ENCODE results near the gene BRSK2.
"Not testable (repeated sequence)": the region's sequence is repeated elsewhere in the genome, so short reads cannot be mapped to it uniquely, and the experiment has no call there.

The BRSK2 gene

DNA sequence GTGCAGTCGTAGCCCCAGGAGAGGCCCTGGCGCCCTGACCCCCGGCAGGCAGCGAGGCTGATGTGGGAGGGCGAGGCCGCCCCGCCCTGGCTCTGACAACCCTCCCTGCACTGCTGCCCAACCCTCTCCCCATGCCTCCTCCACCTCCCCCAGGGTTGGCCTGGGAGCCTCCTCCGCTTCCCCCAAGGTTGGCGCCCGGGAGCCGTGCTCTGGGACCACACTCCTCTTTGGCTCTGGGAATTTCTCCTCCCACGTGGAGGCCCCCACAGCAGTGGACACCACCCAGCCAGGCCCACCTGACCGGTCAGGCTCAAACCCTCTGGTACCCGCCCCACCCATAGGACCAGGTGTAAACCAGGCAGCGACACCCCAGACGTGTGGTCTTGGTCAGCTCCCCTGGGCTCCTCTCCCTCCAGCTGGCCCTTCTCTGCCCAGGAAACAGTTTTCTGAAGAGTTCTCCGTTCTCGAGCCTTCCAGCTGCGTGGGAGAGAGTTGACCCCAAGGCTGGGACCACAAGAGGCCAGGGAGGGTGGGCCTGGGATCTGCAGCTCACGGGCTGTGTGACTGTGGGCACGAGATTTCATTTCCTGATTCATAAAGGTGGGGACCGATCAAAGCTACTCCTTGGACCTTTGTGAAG lies 39.5 kb upstream of the BRSK2 start:
- H3K4me3 Mint-ChIP-seq: no peak overlapping the region
- no peak for DNase-seq
- no peaks in the 10 kb centered on the region for H3K4me1 Mint-ChIP-seq
- no peak overlapping the region for H3K27ac Mint-ChIP-seq
- CTCF ChIA-PET: no interaction called here
- H3K36me3 Mint-ChIP-seq: no peaks in the 10 kb centered on the region
- no peaks in the 10 kb centered on the region for H3K9me3 Mint-ChIP-seq
- peaks cover 4% of the 10 kb centered on the region for H3K27me3 Mint-ChIP-seq

DNA sequence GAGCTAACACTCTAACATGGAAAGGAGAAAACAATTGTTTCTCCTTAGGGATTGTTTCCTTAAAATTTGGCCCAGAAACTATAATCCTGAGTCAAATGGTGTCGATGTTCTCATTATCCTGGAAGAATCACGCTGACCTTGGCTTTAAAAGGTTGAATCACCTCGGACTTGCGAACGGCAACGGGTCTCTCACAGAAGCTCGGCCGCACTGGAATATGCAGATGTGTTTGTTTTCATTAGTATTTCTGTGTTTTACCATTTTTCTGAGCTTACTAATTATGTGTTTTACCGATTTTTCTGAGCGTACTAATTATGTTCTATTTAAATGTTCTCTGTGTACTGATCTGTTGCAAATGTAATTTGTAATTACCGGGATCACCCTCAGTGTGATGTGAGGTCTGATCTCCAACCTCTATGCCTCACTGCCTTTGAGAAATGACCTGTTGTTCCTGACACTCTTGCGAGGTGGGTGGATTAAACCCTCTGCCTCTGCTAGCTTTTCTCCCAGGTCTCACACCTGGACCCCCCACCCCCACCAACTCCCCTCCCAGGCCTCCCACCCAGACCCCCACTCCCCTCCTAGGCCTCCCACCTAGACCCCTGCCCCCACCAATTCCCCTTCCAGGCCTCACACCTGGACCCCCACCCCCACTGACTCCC lies 38.3 kb upstream of the BRSK2 start:
- Mint-ChIP-seq H3K36me3 (no peaks in the 10 kb centered on the region), H3K4me3 (no peak overlapping the region), H3K27me3 (peaks cover 4% of the 10 kb centered on the region), H3K27ac (no peak overlapping the region), H3K4me1 (no peaks in the 10 kb centered on the region), H3K9me3 (no peaks in the 10 kb centered on the region)
- DNase-seq: no peak
- CTCF ChIA-PET: no interaction called here

- Mint-ChIP-seq H3K27ac (no peak overlapping the region), H3K4me3 (no peak overlapping the region), H3K4me1 (no peaks in the 10 kb centered on the region), H3K9me3 (no peaks in the 10 kb centered on the region), H3K27me3 (peaks cover 10% of the 10 kb centered on the region), H3K36me3 (no peaks in the 10 kb centered on the region)
- DNase-seq: no peak
- CTCF ChIA-PET: no interaction called here
Observed at GRCh38 chr11:1352696-1353382, 36.9 kb upstream of the BRSK2 start.

DNA sequence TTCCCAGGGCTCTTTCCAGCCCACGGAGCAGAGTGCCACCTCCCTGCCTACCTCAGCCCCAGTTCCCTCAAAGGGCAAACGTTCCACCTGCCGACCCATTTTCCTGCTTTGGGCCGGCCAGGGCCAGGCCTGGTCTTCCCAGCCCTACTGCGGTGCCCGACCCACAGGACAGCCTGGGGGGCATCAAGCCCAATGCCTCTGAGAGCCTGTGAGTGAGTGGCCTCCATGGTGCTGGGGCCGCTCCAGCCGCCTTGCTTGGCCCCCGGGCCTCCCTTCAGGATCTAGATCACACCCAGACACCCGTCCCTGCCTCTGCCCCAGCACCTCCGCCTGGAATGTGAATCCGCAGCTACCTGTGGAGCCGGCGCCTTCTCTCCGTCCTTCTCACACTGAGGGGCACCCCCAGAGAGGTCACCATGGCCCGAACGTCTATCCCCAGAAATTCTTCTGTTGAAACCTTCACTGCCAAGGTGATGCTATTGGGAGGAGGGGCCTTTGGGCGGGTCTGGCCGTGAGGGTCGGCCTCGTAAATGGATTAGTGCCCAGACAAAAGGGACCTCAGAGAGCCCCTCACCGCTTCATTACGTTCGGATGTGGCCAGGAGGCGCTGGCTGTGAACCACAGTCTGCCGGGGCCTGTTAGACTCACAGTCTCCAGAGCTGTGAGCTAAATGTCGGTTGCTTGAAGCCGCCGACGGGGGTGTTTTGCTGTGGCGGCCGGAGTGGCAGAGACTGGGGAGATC lies 36.2 kb upstream of the BRSK2 start:
- no peak overlapping the region for H3K4me3 Mint-ChIP-seq
- no peaks in the 10 kb centered on the region for H3K9me3 Mint-ChIP-seq
- no peaks in the 10 kb centered on the region for H3K4me1 Mint-ChIP-seq
- no peak overlapping the region for H3K27ac Mint-ChIP-seq
- CTCF ChIA-PET: no interaction called here
- peaks cover 13% of the 10 kb centered on the region for H3K27me3 Mint-ChIP-seq
- no peak for DNase-seq
- no peaks in the 10 kb centered on the region for H3K36me3 Mint-ChIP-seq

DNA sequence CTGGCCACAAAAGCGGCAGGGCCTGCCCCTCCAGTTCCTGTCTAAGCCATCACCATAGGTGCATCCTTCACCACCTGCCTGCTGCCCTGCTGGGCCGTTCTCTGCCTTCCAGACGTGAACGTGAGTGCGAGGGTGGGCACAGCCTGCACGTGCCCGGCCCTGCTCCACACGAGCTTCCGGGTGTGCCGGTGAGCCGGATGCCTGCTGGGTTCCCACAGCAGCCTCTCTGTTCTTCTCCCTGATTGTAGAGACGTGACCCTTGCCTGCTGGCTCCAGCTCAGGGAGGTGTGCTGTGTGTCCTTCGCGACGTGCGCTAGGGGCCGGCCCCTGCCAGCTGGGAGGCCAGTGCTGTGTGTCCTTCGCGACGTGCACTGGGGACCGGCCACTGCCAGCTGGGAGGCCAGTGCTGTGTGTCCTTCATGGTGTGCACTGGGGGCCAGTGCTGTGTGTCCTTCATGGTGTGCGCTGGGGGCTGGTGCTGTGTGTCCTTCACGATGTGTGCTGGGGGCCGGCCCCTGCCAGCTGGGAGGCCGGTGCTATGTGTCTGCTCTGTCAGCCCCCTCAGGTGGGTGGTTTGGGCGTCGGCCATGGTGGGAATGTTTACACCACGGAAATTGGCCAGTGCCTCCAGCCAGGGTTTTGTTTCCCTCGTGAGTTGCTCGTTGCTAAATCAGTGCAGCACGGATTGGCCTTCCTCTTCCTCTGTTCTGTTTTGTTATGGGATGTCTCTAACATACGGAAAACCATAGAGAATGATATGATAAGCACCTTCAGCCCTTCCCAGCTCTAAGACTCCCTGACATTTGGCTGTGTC lies 35.4 kb upstream of the BRSK2 start:
- Mint-ChIP-seq H3K27me3 (peaks cover 13% of the 10 kb centered on the region), H3K36me3 (no peaks in the 10 kb centered on the region), H3K4me1 (no peaks in the 10 kb centered on the region), H3K9me3 (no peaks in the 10 kb centered on the region), H3K4me3 (no peak overlapping the region), H3K27ac (no peak overlapping the region)
- DNase-seq: no peak
- CTCF ChIA-PET: no interaction called here

DNA sequence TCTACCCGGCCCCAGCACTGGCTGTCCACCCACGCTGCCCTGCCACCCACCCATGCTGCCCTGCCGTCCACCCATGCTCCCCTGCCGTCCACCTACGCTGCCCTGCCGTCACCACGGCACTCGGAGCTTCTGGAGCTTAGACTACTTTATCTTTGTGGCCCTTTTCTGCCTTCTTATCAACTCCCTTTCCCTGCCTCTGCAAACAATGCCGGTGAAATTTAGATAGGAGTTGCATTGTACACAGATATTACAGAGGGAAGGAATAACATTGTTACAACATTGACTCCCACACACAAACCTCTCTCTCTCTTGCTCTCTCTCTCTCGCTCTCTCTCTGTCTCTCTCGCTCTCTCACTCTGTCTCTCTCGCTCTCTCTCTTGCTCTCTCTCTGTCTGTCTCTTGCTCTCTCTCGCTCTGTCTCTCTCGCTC lies 33.7 kb upstream of the BRSK2 start:
- CTCF ChIA-PET: no interaction called here
- no peak for DNase-seq
- H3K27ac Mint-ChIP-seq: no peak overlapping the region
- H3K4me3 Mint-ChIP-seq: no peak overlapping the region
- no peaks in the 10 kb centered on the region for H3K4me1 Mint-ChIP-seq
- H3K27me3 Mint-ChIP-seq: peaks cover 13% of the 10 kb centered on the region
- no peaks in the 10 kb centered on the region for H3K36me3 Mint-ChIP-seq
- no peaks in the 10 kb centered on the region for H3K9me3 Mint-ChIP-seq

- Mint-ChIP-seq H3K4me3 (no peak overlapping the region), H3K27ac (no peak overlapping the region)
Observed at GRCh38 chr11:1356478-1356960, 33.2 kb upstream of the BRSK2 start.

DNA sequence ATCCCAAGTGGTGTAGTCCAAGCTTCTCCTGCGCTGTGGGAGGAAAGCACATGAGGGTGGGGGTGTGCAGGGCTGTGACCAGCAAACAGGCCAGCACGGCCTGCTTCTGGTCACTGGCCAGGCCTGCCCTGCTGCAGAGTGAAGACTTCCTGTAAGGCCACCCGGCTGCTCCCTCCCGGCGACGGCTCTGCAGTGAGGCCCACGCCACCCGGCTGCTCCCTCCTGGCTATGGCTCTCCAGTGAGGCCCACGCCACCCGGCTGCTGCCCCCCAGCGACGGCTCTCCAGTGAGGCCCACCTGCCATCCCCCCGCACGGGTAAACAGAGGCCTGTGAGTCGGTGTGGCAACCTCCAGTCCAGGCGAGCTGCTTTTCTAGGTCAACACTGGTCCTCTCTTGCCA lies 31.4 kb upstream of the BRSK2 start:
- H3K4me1 Mint-ChIP-seq: no peaks in the 10 kb centered on the region
- H3K27ac Mint-ChIP-seq: no peak overlapping the region
- H3K9me3 Mint-ChIP-seq: no peaks in the 10 kb centered on the region
- no peak overlapping the region for H3K4me3 Mint-ChIP-seq
- no peak for DNase-seq
- H3K36me3 Mint-ChIP-seq: no peaks in the 10 kb centered on the region
- peaks cover 18% of the 10 kb centered on the region for H3K27me3 Mint-ChIP-seq
- CTCF ChIA-PET: no interaction called here

More at GRCh38 chr11:1356478-1356960, 33.2 kb upstream of the BRSK2 start:
- Mint-ChIP-seq H3K4me1 (no peaks in the 10 kb centered on the region), H3K27me3 (peaks cover 13% of the 10 kb centered on the region), H3K36me3 (no peaks in the 10 kb centered on the region), H3K9me3 (no peaks in the 10 kb centered on the region)
- DNase-seq: no peak
- CTCF ChIA-PET: no interaction called here

DNA sequence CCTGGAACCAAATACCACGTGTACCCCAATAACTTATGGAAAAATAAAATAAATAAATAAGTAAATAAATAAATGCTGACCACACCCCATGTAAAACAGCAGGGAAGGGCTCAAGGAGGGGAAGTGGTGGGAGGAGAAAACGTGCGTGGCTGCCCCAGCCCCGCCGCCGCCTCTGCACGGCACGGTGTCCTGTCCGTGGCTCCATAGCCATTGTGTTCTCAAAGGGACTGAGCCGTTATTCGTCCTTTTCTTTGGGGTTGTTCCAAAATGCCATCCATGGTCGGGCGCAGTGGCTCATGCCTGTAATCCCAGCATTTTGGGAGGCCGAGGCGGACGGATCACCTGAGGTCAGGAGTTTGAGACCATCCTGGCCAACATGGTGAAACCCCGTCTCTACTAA lies 30.8 kb upstream of the BRSK2 start:
- DNase-seq, H3K4me1 Mint-ChIP-seq, H3K27ac Mint-ChIP-seq, H3K9me3 Mint-ChIP-seq, CTCF ChIA-PET, H3K36me3 Mint-ChIP-seq, H3K4me3 Mint-ChIP-seq: not testable (repeated sequence)
- peaks cover 17% of the 10 kb centered on the region for H3K27me3 Mint-ChIP-seq

DNA sequence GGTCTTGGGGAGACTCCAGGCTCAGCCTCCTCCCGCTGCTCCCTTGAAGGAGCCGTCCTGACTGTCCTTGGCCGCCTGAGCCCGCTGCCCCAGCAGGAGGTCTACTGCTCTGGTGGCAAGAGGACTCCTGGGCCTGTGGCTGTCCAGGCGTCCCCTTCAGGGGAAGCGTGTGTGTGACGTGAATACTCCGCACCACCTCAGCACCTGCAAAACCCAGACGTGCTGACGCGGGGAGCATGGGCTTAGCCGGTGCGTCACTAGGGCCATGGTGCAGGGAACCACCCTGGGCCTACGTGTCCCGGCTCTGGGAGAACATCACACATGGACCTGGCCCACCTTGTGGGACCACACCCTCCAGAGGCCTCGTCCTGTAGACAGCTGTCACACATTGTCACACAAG lies 30.2 kb upstream of the BRSK2 start:
- DNase-seq: no peak
- Mint-ChIP-seq H3K27me3 (peaks cover 16% of the 10 kb centered on the region), H3K36me3 (no peaks in the 10 kb centered on the region), H3K4me3 (no peak overlapping the region), H3K4me1 (no peaks in the 10 kb centered on the region), H3K27ac (no peak overlapping the region), H3K9me3 (no peaks in the 10 kb centered on the region)
- CTCF ChIA-PET: no interaction called here

GRCh38 chr11:1360181-1360834 lies 29.4 kb upstream of the BRSK2 start:
- Mint-ChIP-seq H3K27me3 (peaks cover 21% of the 10 kb centered on the region), H3K4me3 (no peak overlapping the region), H3K36me3 (no peaks in the 10 kb centered on the region), H3K4me1 (no peaks in the 10 kb centered on the region), H3K9me3 (no peaks in the 10 kb centered on the region), H3K27ac (no peak overlapping the region)
- no peak for DNase-seq
- CTCF ChIA-PET: no interaction called here

- Mint-ChIP-seq H3K4me1 (no peaks in the 10 kb centered on the region), H3K9me3 (no peaks in the 10 kb centered on the region), H3K36me3 (no peaks in the 10 kb centered on the region), H3K27me3 (peaks cover 21% of the 10 kb centered on the region), H3K27ac (no peak overlapping the region), H3K4me3 (no peak overlapping the region)
- no peak for DNase-seq
- CTCF ChIA-PET: no interaction called here
Observed at GRCh38 chr11:1360835-1361357, 28.8 kb upstream of the BRSK2 start.

GRCh38 chr11:1361882-1362281 lies 27.9 kb upstream of the BRSK2 start:
- no peak overlapping the region for H3K27ac Mint-ChIP-seq
- H3K4me1 Mint-ChIP-seq: no peaks in the 10 kb centered on the region
- H3K4me3 Mint-ChIP-seq: no peak overlapping the region
- peaks cover 16% of the 10 kb centered on the region for H3K27me3 Mint-ChIP-seq
- CTCF ChIA-PET: no interaction called here
- no peaks in the 10 kb centered on the region for H3K36me3 Mint-ChIP-seq
- DNase-seq: no peak
- H3K9me3 Mint-ChIP-seq: peaks cover 7% of the 10 kb centered on the region
